Right cardiac atrium (tissue), 5 donors: Measurements from ENCODE around the gene RPTOR. TPM values are rescaled to one million over a fixed set of nuclear protein-coding genes. Genes with fewer than 3 reads are reported as not detected.
A peak's percentile ranks its signal among the peaks of the same experiment; 100 is the strongest.

Experiments used
- ATAC-seq, 2 donors: fragments of 200-7000 bp; cut with Tn5 transposase; one replicate each; pipeline versions ENCODE4 v1.8.0 to v1.9.1; 2020; ENCODE audit warnings: moderate library complexity in 2 of 2, mild to moderate bottlenecking in 1 of 2
- DNase-seq, 3 donors: peaks; one replicate each; pipeline ENCODE4 v3.0.0-alpha.2; 2020
- H3K27ac ChIP-seq: one replicate; pipeline ENCODE4 v1.5.1; 2013; ENCODE audit warnings: mild to moderate bottlenecking, low read length, control low read depth, moderate library complexity
- H3K27me3 ChIP-seq: one replicate; pipeline ENCODE4 v1.6.1; 2013; ENCODE audit not compliant: control insufficient read depth, insufficient read depth
- H3K4me1 ChIP-seq: one replicate; pipeline ENCODE4 v1.6.1; 2013; ENCODE audit warnings: low read length; ENCODE audit not compliant: control insufficient read depth, insufficient read depth
- H3K4me3 ChIP-seq: one replicate; pipeline ENCODE4 v1.5.1; 2013; ENCODE audit warnings: low read length, control low read depth
- H3K9me3 ChIP-seq: one replicate; pipeline ENCODE4 v1.6.1; 2013; ENCODE audit warnings: low read length; ENCODE audit not compliant: control insufficient read depth
- WGBS: extraction: QIAGEN DNeasy Blood & Tissue Kit; methylation state at CpG from one replicate; pipeline ENCODE4 v1.1.7; 2013; 5-methylcytosine and 5-hydroxymethylcytosine counted together
- intact Hi-C, 4 donors: fragments of 100-400 bp; cut with DNase I; formaldehyde crosslinking; loops; one replicate each; pipeline versions ENCODE4 v1.11.0 to v1.14.0; 2022 to 2023
- polyA plus RNA-seq: library from polyadenylated mRNA; stranded (reverse); fragments of 200-250 nt; gene quantifications from one replicate; pipeline ENCODE4 v1.2.3, GENCODE V29; 2013
- total RNA-seq, 4 donors: library from RNA; stranded (reverse); fragmentation: NEBNext Ultra II Directional; extraction: Animal tissue kit (Norgen Biotek cat#: 25700); gene quantifications; one replicate each; pipeline ENCODE4 v1.2.1, GENCODE V29; 2021
- donor health status: healthy with polysubstance abuse.
- donor health status: DM: no; HTN: yes; CAD: no.
- donor health status: DM: no; HTN: no; CAD: no.
- donor health status: DM: no; HTN: yes; CAD: no; lungs with severe emphysema.
- donor health status: DM: yes; HTN: yes; CAD: no.

RPTOR gene
- total and polyA plus RNA-seq, 5 donors, result 15.2 to 27.0 (median 25.3) TPM

- Histone ChIP-seq H3K9me3 (no peaks in the 10 kb centered on the region), H3K4me3 (no peak overlapping the region), H3K4me1 (peaks cover 1% of the 10 kb centered on the region), H3K27ac (no peak overlapping the region), H3K27me3 (no peaks in the 10 kb centered on the region)
- 85% methylated on average over 28 of the region's 28 CpGs for WGBS
- ATAC-seq (no peak), DNase-seq (peak in 1 of 3 donors; percentile 43)
- intact Hi-C loops, result no loop called here
Measured at GRCh38 chr17:80937462-80938381, 393.1 kb downstream of the RPTOR start.

DNA sequence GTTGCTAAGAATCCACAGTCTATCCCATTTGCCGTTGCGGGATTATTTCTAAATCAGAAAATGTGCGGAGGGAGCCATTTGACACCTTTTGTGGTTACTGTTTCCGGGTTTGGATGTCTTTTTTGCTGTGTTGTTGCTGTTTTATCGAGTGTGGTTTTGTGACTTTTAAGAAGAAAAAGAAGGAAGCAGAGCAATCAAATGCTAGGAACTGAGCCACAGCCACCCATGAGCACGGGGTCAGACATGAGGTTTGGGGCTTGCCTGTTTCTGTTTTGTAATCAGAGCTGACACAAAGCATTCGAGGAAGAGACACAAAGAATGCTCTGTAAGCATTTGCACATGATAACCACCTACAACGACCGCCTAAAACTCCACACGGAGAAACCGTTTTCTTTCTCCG is 393.9 kb downstream of the RPTOR start:
- no peak overlapping the region for H3K27ac ChIP-seq

GRCh38 chr17:80939151-80940145 is 394.8 kb downstream of the RPTOR start:
- H3K27me3 ChIP-seq, result no peaks in the 10 kb centered on the region
- no peak overlapping the region for H3K4me3 ChIP-seq
- no peaks in the 10 kb centered on the region for H3K9me3 ChIP-seq
- 96% methylated on average over 27 of the region's 27 CpGs for WGBS
- peaks cover 4% of the 10 kb centered on the region for H3K4me1 ChIP-seq
- DNase-seq (peak in 1 of 3 donors; percentile 33), ATAC-seq (no peak)
- intact Hi-C loops, result no loop called here
- no peak overlapping the region for H3K27ac ChIP-seq

More for the DNA sequence above, 393.9 kb downstream of the RPTOR start:
- no peak for ATAC-seq
- intact Hi-C loops, result no loop called here
- Histone ChIP-seq H3K4me3 (no peak overlapping the region), H3K4me1 (peaks cover 4% of the 10 kb centered on the region), H3K9me3 (no peaks in the 10 kb centered on the region), H3K27me3 (no peaks in the 10 kb centered on the region)
- WGBS, result 83% methylated on average over 12 of the region's 12 CpGs
- DNase-seq, result peak in 1 of 3 donors; percentile 32

DNA sequence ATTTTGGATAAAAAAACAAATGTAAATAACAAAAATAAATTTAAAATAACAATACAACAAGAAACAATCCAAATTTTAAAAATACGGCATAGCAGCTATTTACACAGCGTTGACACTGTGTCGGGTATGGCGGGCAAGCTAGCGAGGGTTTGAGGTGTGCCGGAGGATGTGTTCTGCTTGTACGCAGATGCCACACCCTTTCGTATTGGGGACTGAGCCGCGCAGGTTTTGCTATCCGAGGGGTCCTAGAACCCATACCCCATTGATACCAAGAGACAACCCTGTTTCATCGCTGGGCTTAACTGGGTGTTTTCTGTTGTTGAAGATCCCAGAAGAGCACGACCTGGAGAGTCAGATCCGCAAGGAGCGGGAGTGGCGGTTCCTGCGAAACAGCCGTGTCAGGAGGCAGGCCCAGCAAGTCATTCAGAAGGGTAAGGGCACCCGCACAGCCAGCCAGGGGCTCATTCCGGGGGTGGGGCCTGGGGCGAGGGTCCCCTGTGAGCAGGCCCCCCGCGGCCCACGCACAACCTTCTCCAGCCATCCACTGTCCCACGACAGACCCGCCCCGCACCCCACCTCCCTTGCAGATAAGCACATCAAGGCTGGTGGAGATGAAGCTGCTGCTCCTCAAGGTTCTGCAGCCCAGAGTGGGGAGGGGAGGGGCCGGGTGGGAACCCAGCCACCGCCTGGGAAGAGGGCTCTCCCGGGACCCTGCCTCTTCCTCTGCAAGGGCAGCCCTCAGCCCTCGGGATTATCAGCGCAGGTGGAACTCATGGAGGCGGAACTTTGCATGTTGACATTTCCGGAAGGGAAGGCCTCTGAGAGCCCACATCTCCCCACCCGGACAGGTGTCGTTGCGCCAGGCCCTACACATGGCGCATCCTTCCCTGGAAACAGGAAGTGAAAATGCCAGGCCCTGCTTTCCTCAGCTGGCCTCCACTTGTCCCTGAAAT is 395.8 kb downstream of the RPTOR start:
- Histone ChIP-seq H3K27me3 (no peaks in the 10 kb centered on the region), H3K4me3 (no peak overlapping the region), H3K4me1 (peaks cover 4% of the 10 kb centered on the region), H3K9me3 (no peaks in the 10 kb centered on the region), H3K27ac (no peak overlapping the region)
- DNase-seq, result peak in 2 of 3 donors; percentile 42 to 52
- 96% methylated on average over 38 of the region's 38 CpGs for WGBS
- ATAC-seq, result no peak
- intact Hi-C loops, result no loop called here

GRCh38 chr17:80941171-80941570 is 396.5 kb downstream of the RPTOR start:
- ATAC-seq (no peak), DNase-seq (peak in 1 of 3 donors; percentile 51)
- Histone ChIP-seq H3K4me1 (peaks cover 4% of the 10 kb centered on the region), H3K4me3 (no peak overlapping the region), H3K27me3 (no peaks in the 10 kb centered on the region), H3K9me3 (no peaks in the 10 kb centered on the region), H3K27ac (no peak overlapping the region)
- intact Hi-C loops, result no loop called here
- WGBS, result 95% methylated on average over 12 of the region's 12 CpGs

- ATAC-seq (peak; percentile 4 to 51), DNase-seq (peak in 2 of 3 donors; percentile 75 to 79)
- Histone ChIP-seq H3K4me1 (peaks cover 4% of the 10 kb centered on the region), H3K4me3 (no peak overlapping the region), H3K27me3 (no peaks in the 10 kb centered on the region), H3K9me3 (no peaks in the 10 kb centered on the region), H3K27ac (no peak overlapping the region)
- WGBS, result 76% methylated on average over 33 of the region's 33 CpGs
- intact Hi-C loops, result no loop called here
Measured at GRCh38 chr17:80941743-80942422, 397.2 kb downstream of the RPTOR start.

- H3K27me3 ChIP-seq, result no peaks in the 10 kb centered on the region
- H3K9me3 ChIP-seq, result no peaks in the 10 kb centered on the region
- no peak overlapping the region for H3K27ac ChIP-seq
- ATAC-seq (peak; percentile 94 to 95), DNase-seq (peak; percentile 96 to 99 (median 99))
- WGBS, result 50% methylated on average over 38 of the region's 38 CpGs
- no peak overlapping the region for H3K4me3 ChIP-seq
- peaks cover 4% of the 10 kb centered on the region for H3K4me1 ChIP-seq
- intact Hi-C loops, result no loop called here
Measured at GRCh38 chr17:80942423-80943345, 398.0 kb downstream of the RPTOR start.

DNA sequence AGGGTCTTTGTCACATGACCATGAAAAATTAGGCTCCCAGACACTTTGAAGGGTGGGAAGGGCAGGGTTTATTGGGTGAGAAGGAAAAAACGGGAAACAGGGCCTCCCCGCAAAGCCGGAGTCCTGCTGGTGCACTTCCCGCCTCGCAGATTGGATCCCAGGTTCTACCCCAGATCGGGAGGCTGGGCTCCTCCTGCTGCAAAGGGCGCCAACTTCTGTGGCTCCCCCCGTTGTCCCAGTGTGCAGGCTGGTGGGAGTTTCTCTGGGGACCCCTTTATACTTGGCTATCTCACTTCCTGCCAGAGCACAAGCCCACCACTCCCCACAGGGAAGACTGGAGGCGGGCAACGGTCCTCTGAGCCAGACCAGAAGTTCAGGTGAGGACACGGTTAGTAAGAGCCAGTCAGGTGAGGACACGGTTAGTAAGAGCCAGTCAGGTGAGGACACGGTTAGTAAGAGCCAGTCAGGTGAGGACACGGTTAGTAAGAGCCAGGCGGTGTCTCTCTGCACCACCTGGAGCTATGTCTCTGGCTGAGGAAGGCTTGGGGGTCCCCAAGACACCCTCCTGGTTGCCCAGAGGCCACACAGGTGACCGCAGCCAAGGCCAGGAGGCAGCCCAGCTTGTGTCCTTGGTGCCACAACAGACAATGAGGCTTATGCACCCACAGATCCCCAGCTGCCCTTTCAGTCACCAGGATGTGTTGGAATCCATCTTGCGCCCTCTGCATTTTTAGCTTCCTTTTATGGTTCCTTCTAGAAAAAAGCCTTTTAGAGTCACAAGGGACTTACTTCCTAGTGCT is 398.9 kb downstream of the RPTOR start:
- no peaks in the 10 kb centered on the region for H3K9me3 ChIP-seq
- ATAC-seq (no peak), DNase-seq (peak in 2 of 3 donors; percentile 33 to 43)
- H3K27me3 ChIP-seq, result no peaks in the 10 kb centered on the region
- no peak overlapping the region for H3K4me3 ChIP-seq
- peaks cover 4% of the 10 kb centered on the region for H3K4me1 ChIP-seq
- no peak overlapping the region for H3K27ac ChIP-seq
- 93% methylated on average over 17 of the region's 17 CpGs for WGBS
- intact Hi-C loops, result no loop called here
